ENCODE data around the gene PPP2R3C. TPM values are rescaled to one million over a fixed set of nuclear protein-coding genes. Genes with fewer than 3 reads are reported as not detected.

Gene PPP2R3C
- polyA plus RNA-seq, 1 donor from 2014 or later = 91.4 TPM

GRCh38 chr14:35050652-35051051, 71.1 kb downstream of the PPP2R3C start:
- H3K27ac ChIP-seq (ENCODE audit: low read length) = no peak overlapping the region

GRCh38 chr14:35047976-35048513, 73.7 kb downstream of the PPP2R3C start:
- Histone ChIP-seq H3K9me2 (ENCODE audit: insufficient read depth, low read length) (no peaks in the 10 kb centered on the region), H3K27me3 (ENCODE audit: insufficient read depth, low read depth, low read length) (no peaks in the 10 kb centered on the region), H3K79me2 (replicated peaks; ENCODE audit: insufficient read depth, low read length) (peaks cover 5% of the 10 kb centered on the region), H3K36me3 (ENCODE audit: insufficient read depth, low read length) (no peaks in the 10 kb centered on the region), H3K27ac (ENCODE audit: low read length) (no peak overlapping the region), H3K9ac (ENCODE audit: low read length) (no peak overlapping the region), H3K9me3 (ENCODE audit: low read length) (no peaks in the 10 kb centered on the region), H3K4me2 (ENCODE audit: low read length) (no peak overlapping the region), H3K4me3 (ENCODE audit: low read length) (peak overlapping the region; percentile 96), H4K20me1 (ENCODE audit: insufficient read depth) (no peaks in the 10 kb centered on the region), H2AFZ (ENCODE audit: low read depth, low read length) (no peak overlapping the region), H3F3A (ENCODE audit: insufficient read depth, low read length, poor library complexity, severe bottlenecking) (no peaks in the 10 kb centered on the region)
- TF ChIP-seq EP300 (conservative IDR thresholded peaks at IDR 0.05; ENCODE audit: poor library complexity, severe bottlenecking) = no peak
- no peak for TF ChIP-seq SMC3 (conservative IDR thresholded peaks at IDR 0.05; ENCODE audit: poor library complexity)
- TF ChIP-seq RAD21 (conservative IDR thresholded peaks at IDR 0.05) = no peak

More at GRCh38 chr14:35050652-35051051, 71.1 kb downstream of the PPP2R3C start:
- H4K20me1 ChIP-seq (ENCODE audit: insufficient read depth) = no peaks in the 10 kb centered on the region
- H3K9me2 ChIP-seq (ENCODE audit: insufficient read depth, low read length) = no peaks in the 10 kb centered on the region
- TF ChIP-seq SMC3 (conservative IDR thresholded peaks at IDR 0.05; ENCODE audit: poor library complexity) (no peak), CTCF (IDR thresholded peaks at IDR 0.05; ENCODE audit: poor library complexity, severe bottlenecking) (no peak), MXI1 (conservative IDR thresholded peaks at IDR 0.05; ENCODE audit: poor library complexity, severe bottlenecking) (no peak), REST (IDR thresholded peaks at IDR 0.05; ENCODE audit: borderline replicate concordance) (no peak), TAF1 (IDR thresholded peaks at IDR 0.05; ENCODE audit: low read depth) (no peak), RAD21 (conservative IDR thresholded peaks at IDR 0.05) (no peak)
- H3K27me3 ChIP-seq (ENCODE audit: insufficient read depth, low read depth, low read length) = no peaks in the 10 kb centered on the region
- H3K79me2 ChIP-seq (replicated peaks; ENCODE audit: insufficient read depth, low read length) = peaks cover 5% of the 10 kb centered on the region
- H3K9me3 ChIP-seq (ENCODE audit: low read length) = no peaks in the 10 kb centered on the region
- no peak overlapping the region for H3K4me2 ChIP-seq (ENCODE audit: low read length)
- no peak overlapping the region for H2AFZ ChIP-seq (ENCODE audit: low read depth, low read length)
- H3K9ac ChIP-seq (ENCODE audit: low read length) = no peak overlapping the region
- no peak overlapping the region for H3K4me3 ChIP-seq (ENCODE audit: low read length)
- no peaks in the 10 kb centered on the region for H3F3A ChIP-seq (ENCODE audit: insufficient read depth, low read length, poor library complexity, severe bottlenecking)
- no peaks in the 10 kb centered on the region for H3K36me3 ChIP-seq (ENCODE audit: insufficient read depth, low read length)
